CD4-positive, alpha-beta T cell treated with Interleukin-2 at 100 ng/mL for 4 hours (primary cell): ENCODE results near the gene GSTM5.
A peak's percentile ranks its signal among the peaks of the same experiment; 100 is the strongest.
"Not testable (repeated sequence)": the region's sequence is repeated elsewhere in the genome, so short reads cannot be mapped to it uniquely, and the experiment has no call there.

Experiments
- DNase-seq: peaks from one replicate; pipeline ENCODE4 v3.0.0-alpha.2; 2020; ENCODE audit warnings: low spot score

Gene GSTM5

DNA sequence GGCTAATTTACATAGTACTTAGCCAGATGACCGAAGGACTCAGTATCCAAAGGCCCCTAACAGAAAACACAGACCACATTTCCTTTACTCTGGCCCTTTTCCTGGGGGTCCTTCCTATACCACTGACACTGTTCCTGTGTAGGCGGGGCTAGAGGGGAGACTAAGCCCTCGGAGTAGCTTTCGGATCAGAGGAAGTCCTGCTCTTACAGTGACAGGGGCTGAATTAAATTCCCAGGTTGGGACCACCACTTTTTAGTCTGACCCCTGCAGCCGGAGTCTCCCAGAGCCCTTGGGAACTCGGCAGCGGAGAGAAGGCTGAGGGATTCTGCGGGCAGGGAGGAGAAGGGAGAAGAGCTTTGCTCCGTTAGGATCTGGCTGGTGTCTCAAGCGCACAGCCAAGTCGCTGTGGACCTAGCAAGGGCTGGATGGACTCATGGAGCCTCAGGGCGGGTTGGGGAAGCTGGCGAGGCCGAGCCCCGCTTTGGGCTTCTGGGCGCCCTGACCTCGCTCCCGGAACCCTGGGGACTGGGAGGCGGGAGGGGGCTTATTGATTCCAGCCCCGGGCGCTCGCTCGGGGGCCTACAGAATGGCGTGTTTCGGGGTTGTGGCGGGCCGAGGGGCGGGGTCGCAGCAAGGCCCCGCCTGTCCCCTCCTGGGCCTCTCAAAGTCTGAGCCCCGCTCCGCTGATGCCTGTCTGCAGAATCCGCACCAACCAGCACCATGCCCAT is at the start of gene GSTM5:
TSS of gene GSTM5 (plus strand) at position 659 of the 728 bp plus-strand sequence. CDS start at position 721, 62 bp downstream.
- not testable (repeated sequence) for DNase-seq

DNA sequence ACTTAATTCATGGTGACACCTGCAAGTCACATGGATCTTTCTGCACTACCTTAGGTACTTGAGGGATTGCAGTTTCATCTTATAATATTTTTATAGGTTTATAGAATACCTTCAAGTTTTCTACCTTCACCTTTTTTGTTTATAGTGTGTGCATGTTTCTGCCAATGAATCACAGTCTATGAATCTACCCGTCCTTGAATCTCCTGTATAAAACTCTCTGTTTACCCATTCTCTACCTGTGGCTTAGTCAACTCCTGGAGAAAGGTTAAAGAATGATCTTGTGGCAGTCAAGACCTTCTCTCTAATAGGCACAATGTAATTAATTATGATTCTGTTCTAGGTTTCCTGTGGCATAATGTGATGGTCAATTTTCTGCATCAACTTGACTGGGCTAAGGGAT is 47.4 kb upstream of the GSTM5 start:
- DNase-seq: no peak

DNA sequence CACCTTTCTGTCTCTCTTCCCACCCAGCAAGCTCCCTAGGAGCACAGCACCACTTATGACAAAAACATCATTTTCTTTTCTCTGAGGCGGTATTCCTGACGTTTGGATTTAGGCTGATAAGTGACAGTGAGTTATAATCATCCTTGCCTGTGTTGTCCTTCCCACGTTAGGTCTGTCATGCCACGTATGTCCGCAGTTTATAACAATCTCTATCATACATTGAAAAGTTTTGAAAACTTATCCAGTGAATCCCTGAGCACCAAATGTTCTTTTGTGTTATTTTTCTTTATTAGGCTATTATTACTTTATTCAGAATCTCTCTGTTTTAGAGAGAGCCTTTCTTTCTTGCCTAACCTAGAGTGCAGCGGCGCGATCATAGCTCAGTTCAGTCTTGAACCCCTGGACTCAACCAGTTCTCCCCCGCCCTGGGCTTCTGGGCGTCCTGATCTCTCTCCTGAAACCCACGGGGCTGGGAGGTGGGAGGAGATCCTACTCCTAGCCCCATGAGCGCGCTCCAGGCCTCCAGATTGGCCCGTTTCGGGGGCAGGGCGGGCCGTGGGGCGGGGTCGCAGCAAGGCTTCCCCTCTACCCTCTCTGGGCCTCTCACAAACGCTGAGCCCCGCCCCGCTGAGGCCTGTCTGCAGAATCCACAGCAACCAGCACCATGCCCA is 44.5 kb upstream of the GSTM5 start, which contains the start of gene GSTM2:
TSS of gene GSTM2 (plus strand) at position 606 of the 671 bp plus-strand sequence. CDS start at position 665, 59 bp downstream.
- DNase-seq: peak; percentile 64

DNA sequence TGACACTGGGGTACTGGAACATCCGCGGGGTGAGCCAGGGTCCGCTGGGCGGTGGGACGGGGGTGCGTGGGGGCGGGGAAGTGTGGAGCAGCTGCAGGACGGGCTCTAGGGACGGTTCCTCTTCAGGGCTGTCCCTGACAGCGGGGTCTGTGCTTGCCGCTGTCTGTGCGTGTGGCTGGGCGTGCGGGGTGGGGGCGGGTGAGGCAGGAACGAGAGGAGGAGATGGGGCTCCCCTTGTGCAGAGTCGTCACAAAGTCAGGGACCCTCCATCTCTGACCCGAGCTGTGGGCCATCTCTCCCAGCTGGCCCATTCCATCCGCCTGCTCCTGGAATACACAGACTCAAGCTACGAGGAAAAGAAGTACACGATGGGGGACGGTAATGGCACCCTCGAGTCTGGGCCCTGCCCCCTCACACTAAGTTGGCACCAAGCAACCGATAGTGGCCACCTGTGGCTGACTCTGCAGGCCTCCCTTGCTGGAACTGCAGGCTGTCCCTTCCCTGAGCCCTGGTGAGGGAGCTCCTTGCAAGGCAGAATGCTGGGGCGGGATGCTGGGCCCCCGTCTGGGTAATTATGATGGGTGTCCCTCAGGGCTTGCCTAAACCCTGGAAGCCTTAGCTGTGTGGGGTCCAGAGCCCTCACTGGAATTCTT is 43.8 kb upstream of the GSTM5 start:
- DNase-seq: no peak

DNA sequence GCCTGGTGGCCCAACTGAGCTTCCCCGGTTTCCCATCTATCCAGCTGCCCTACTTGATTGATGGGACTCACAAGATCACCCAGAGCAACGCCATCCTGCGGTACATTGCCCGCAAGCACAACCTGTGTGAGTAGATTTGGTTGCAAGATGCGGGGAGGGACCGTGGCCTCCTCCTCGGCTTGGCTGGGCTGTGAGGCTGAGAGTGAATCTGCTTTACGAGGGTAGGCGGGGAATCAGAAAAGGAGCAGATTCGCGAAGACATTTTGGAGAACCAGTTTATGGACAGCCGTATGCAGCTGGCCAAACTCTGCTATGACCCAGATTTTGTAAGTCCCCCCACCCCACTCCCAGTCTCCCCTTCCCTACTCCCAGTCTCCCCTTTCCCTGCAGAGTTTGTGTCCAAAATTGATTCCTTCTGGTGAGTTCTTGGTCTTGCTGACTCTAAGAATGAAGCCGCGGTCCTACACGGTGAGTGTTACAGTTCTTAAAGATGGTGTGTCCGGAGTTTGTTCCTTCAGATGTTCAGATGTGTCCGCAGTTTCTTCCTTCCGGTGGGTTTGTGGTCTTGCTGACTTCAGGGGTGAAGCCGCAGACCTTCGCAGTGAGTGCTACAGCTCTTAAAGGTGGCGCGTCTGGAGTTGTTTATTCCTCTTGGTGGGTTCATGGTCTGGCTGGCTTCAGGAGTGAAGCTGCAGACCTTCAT is 42.7 kb upstream of the GSTM5 start:
- DNase-seq: no peak

DNA sequence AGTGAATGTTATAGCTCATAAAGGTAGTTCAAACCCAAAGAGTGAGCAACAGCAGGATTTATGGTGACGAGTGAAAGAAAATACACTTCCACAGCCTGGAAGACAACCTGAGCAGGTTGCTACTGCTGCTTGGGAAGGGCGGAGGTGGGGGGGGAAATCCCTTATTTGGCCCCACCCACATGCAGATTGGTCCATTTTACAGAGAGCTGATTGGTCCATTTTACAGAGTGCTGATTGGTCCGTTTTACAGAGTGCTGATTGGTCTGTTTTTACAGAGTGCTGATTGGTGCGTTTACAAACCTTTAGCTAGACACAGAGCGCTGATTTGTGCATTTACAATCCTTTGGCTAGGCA is 42.1 kb upstream of the GSTM5 start:
- DNase-seq: not testable (repeated sequence)

DNA sequence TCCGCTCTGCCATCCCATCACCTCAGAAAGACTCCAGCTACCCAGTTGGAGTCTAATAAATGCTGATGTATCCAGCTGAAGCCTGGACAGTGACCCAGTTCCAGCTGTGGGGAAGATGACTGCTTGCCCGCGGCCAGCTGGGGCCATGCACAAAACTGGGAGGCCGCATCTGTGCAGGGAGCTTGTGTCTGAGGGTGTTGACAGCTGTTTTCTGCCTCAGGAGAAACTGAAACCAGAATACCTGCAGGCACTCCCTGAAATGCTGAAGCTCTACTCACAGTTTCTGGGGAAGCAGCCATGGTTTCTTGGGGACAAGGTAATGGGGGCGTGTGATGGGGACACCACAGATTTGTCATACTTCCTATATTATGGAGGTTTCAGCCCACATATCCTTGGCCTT is 41.0 kb upstream of the GSTM5 start:
- no peak for DNase-seq

DNA sequence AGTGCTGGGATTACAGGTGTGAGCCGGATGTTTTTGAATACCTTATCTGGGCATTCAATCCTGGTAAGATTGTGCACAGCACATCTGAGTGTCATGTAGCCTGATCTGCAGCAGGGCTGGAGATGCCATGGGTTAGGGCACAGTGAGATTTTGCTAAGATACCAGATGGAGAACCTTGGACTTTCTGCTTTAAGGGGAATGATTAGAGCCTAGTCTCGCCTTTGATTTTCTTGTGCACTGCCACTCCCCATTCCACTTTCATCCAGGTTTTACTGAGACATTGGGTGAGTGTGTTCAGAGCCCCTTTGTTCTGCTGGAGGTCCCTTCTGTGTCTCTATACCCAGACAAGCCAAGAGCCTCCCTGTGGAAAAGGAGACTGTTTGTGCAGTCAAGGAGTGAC is 38.2 kb upstream of the GSTM5 start:
- DNase-seq: not testable (repeated sequence)

DNA sequence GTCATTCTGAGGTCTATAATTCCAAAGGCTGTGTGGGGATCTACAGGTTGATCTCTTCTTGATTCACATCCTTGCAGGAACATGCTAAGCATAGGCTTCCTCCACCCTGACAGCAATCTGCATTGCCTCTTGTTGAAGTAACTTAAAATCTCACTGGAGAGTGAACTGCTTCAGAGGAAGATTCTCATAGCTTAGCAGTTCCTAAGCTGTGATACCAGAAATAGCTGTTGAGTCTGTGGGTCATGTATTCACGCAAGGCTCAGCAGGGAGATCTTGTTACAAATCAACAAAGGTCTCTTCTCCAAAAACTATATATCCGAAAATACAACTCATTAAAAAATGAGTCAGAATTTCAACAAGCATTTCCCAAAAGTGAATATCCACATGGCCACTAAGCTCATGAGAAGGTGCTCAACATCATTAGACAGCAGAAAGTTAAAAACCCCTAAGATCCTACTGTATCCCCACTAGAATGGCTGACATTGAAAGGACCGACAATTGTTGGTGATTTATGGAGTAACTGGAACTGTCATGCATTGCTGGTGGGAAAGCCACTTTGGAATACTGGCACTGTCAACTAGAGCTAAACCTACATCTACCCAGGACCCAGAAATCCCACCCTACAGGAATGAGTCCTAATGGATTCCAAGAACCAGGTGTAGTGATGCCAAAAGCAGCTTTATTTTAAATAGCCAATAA is 35.2 kb upstream of the GSTM5 start:
- DNase-seq: not testable (repeated sequence)

DNA sequence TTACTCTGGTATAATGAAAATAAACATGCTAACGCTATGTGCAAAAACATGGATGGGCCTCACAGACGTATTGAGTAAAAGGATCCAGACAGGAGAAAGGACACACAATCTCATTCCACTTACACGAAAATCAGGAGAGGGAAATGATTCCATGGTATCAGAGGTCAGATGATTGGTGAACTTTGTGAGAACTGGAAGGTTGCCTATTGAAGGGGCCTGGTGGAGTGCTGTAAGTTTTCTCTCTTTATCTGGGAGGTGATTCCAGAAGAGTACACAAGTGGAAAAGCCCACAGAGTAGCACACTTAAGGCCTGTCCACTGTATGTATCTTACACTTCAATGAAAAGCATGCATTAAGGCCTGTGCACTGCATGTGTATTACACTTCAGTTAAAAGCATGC is 34.6 kb upstream of the GSTM5 start:
- no peak for DNase-seq

DNA sequence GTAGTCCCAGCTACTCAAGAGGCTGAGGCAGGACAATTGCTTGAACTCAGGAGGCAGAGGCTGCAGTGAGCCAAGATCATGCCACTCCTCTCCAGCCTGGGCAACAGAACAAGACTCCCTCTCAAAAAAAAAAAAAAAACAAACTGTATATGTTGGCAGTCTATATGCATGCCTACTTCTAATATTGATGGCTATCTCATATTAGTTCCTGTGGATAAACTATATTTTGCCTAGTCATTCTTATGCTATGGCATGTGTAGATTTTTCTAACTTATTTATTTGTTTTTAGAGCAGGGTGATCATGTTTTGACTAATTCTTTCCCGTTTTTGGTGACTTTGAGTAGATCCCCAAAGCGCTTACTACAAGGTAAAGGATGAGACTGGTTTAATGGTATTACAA is 33.4 kb upstream of the GSTM5 start:
- not testable (repeated sequence) for DNase-seq

DNA sequence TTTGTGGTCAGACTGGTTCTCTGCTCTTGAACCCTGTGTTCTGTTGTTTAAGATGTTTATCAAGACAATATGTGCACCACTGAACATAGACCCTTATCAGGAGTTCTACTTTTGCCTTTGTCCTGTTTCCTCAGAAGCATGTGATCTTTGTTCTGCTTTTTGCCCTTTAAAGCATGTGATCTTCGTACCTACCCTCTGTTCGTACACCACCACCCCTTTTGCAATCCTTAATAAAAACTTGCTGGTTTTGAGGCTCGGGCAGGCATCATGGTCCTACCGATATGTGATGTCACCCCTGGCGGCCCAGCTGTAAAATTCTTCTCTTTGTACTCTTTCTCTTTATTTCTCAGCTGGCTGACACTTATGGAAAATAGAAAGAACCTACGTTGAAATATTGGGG is 27.3 kb upstream of the GSTM5 start:
- not testable (repeated sequence) for DNase-seq

DNA sequence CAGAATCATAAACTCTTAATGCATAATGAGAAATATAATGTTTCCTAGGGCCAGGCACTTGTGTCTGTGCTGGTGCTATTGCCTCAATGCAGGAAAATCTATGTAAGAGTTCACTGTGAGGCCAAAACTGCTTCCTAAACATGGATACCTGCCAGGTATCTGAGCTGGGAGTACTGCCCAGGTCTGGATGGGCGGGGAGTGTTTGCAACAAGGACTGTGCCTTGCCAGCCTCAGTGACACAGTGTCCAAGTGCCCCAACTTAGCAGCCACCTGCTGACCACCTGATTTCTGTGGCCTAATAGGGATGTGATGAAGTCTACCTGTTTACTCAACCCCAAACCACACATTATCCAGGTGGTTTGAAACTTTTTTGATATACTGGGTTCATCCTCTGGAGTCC is 26.7 kb upstream of the GSTM5 start:
- DNase-seq: not testable (repeated sequence)

DNA sequence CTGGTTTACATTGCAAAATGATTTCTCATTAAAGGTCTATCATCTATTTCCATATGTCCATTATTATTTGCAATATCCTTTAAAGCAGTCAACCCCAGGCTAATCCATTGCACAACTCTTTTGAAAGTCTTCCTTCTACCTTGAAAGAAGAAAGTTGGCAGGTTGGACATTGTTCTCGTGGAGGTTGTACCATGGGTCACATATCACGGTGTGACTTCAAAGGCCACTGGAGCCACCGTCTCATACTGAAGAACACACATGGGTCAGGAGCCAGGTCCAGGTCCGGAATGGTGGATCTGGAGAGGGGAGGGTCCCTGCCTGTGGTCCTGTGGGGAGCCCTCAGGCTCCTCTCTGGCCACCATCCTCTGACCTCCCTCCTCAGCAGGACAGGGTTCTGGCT is 26.2 kb upstream of the GSTM5 start:
- DNase-seq: not testable (repeated sequence)

DNA sequence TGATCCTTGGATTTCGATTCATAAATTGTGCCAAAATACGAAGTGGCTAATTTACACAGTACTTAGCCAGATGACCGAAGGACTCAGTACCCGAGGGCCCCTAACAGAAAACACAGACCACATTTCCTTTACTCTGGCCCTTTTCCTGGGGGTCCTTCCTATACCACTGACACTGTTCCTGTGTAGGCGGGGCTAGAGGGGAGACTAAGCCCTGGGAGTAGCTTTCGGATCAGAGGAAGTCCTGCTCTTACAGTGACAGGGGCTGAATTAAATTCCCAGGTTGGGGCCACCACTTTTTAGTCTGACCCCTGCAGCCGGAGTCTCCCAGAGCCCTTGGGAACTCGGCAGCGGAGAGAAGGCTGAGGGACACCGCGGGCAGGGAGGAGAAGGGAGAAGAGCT is 24.9 kb upstream of the GSTM5 start:
- DNase-seq: not testable (repeated sequence)

DNA sequence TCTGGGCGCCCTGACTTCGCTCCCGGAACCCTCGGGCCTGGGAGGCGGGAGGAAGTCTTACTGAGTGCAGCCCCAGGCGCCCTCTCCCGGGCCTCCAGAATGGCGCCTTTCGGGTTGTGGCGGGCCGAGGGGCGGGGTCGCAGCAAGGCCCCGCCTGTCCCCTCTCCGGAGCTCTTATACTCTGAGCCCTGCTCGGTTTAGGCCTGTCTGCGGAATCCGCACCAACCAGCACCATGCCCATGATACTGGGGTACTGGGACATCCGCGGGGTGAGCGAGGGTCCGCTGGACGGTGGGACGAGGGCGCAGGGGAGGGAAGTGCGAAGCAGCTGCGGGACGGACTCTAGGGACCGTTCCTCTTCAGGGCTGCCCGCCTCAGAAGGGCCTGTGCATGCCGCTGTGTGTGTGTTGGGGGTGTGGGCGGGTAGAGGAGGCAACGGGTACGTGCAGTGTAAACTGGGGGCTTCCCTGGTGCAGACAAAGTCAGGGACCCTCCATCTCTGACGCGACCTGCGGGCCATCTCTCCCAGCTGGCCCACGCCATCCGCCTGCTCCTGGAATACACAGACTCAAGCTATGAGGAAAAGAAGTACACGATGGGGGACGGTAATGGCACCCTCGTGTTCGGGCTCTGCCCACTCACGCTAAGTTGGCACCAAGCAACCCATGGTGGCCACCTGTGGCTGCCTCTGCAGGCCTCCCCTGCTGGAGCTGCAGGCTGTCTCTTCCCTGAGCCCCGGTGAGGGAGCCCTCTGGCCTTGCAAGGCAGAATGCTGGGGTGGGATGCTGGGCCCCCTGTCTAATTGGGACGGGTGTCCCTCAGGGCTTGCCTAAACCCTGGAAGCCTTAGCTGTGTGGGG is 24.2 kb upstream of the GSTM5 start, which contains the start of gene GSTM1:
TSS of gene GSTM1 (plus strand) at position 177 of the 859 bp plus-strand sequence. CDS start at position 234, 57 bp downstream.
- DNase-seq: no peak

DNA sequence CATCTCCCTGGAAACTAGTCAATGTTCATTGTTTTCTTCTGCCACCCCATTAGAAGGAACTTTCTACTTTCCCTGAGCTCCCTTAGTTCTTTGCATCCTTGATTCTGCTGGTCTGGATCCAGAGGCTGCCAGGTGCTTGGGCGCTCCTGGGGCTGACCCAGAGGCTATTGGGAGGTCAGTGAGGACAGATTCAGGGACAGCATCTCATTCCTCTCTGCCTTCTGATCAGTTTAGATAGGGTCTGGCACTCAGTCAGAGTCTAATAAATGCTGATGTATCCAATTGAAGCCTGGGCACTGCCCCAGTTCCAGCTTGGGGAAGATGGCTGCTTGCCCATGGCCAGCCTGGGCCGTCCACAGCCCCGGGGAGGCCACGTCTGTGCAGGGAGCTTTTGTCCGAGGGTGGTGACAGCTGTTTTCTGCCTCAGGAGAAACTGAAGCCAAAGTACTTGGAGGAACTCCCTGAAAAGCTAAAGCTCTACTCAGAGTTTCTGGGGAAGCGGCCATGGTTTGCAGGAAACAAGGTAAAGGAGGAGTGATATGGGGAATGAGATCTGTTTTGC is 22.1 kb upstream of the GSTM5 start:
- no peak for DNase-seq

DNA sequence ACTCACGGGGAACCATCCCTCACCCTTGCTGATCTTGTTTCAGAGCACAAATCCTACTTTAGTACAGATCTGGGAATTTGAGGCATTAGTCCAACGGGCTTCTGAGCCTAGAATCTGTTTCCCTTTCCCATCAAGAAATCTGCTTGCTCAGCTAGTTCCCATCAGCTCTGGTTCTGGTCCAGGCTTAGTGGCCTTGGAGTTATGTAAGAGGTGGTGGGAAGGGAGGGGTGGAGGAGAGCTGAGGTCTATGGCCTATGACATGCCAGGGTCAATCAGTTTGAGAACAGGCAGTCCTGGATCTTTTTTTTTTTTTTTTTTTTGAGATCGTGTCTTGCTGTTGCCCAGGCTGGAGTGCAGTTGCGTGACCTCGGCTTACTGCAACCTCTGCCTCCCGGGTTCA is 20.3 kb upstream of the GSTM5 start:
- no peak for DNase-seq

DNA sequence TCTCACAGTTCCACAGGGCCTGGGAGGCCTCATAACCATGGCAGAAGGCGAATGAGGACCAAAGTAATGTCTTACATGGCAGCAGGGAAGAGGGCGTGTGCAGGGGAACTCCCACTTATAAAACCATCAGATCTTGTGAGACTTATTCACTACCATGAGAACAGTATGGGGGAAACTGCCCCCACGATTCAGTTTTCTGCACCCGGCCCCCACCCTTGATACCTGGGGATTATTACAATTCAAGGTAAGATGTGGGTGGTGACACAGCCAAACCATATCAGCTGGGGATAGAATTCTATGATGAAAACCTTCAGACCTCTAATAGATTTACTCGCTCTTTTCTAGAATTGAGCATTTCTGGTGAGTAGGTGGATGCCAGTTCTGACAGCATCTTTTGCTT is 17.7 kb upstream of the GSTM5 start:
- not testable (repeated sequence) for DNase-seq

DNA sequence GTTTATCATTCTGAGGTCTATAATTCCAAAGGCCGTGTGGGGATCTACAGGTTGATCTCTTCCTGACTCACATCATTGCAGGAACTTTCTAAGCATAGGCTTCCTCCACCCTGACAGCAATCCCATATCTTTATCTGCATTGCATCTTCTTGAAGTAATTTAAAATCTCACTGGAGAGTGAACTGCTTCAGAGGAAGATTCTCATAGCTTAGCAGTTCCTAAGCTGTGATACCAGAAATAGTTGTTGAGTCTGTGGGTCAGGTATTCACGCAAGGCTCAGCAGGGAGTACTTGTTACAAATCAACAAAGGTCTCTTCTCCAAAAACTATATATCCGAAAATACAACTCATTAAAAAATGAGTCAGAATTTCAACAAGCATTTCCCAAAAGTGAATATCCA is 16.9 kb upstream of the GSTM5 start:
- not testable (repeated sequence) for DNase-seq
